ENCODE results near the gene FEM1C.

FEM1C gene

GRCh38 chr5:115522832-115523403 lies 21.7 kb downstream of the FEM1C start (continued):
- TF ChIP-seq ZNF658 (tag by site-specific recombination; IDR thresholded peaks at IDR 0.05), result no peak
- no peak for TF ChIP-seq ZIC2 (tag by site-specific recombination; IDR thresholded peaks at IDR 0.05)
- TF ChIP-seq ZNF366 (tag by site-specific recombination; conservative IDR thresholded peaks at IDR 0.05), result peak; percentile 8; the same call in 1 of the 2 replicates
- no peak for TF ChIP-seq ZNF221 (tag by site-specific recombination; IDR thresholded peaks at IDR 0.05; ENCODE audit: borderline replicate concordance)
- TF ChIP-seq ZNF530 (tag by site-specific recombination; IDR thresholded peaks at IDR 0.05; ENCODE audit: low read depth), result no peak
- peak; percentile 95 for TF ChIP-seq PRDM1 (tag by site-specific recombination; IDR thresholded peaks at IDR 0.05)

- no peak for TF ChIP-seq ZBTB44 (tag by site-specific recombination; IDR thresholded peaks at IDR 0.05)
- no peak for TF ChIP-seq PRDM10 (tag by site-specific recombination; IDR thresholded peaks at IDR 0.05)
- Histone ChIP-seq H3K36me3 (ENCODE audit: control insufficient read depth in 2 of 2, insufficient read depth in 1 of 2, low read length in 2 of 2) (peaks cover 14 to 25% of the 10 kb centered on the region in 2 experiments; a peak in 2 of 3 replicates), H3K9me3 (ENCODE audit: control insufficient read depth, insufficient read depth, low read depth, low read length) (no peaks in the 10 kb centered on the region), H3K4me3 (ENCODE audit: low read depth, low read length) (no peak overlapping the region), H3K4me1 (ENCODE audit: control insufficient read depth, insufficient read depth, low read length) (no peaks in the 10 kb centered on the region), H3K27ac (ENCODE audit: extremely low read depth, low read depth, low read length) (no peak overlapping the region)
- ChIA-PET POLR2A (no interaction called here), CTCF (interaction anchor here (0.6 to 0.9 kb wide), 3 partner anchors 67 to 1013 kb away, joined by 3 to 5 read pairs (median 3); no protein-coding TSS in a partner anchor)
These were observed 24.4 kb downstream of the FEM1C start for GRCh38 chr5:115520191-115520590.

GRCh38 chr5:115516372-115516771 lies 28.2 kb downstream of the FEM1C start:
- Histone ChIP-seq H3K4me1 (ENCODE audit: control insufficient read depth, insufficient read depth, low read length) (no peaks in the 10 kb centered on the region), H3K9me3 (ENCODE audit: control insufficient read depth, insufficient read depth, low read depth, low read length) (no peaks in the 10 kb centered on the region), H3K4me3 (ENCODE audit: low read depth, low read length) (no peak overlapping the region), H3K27ac (ENCODE audit: extremely low read depth, low read depth, low read length) (no peak overlapping the region), H3K36me3 (ENCODE audit: control insufficient read depth in 2 of 2, insufficient read depth in 1 of 2, low read length in 2 of 2) (peaks cover 3 to 5% of the 10 kb centered on the region in 2 experiments; a peak in 2 of 3 replicates)
- CTCF ChIA-PET, result no interaction called here
- TF ChIP-seq ZNF362 (tag by site-specific recombination; IDR thresholded peaks at IDR 0.05) (peak; percentile 78), RBAK (tag by site-specific recombination; IDR thresholded peaks at IDR 0.05) (no peak)
- POLR2A ChIA-PET, result no interaction called here

- Histone ChIP-seq H3K9me3 (ENCODE audit: control insufficient read depth, insufficient read depth, low read depth, low read length) (no peaks in the 10 kb centered on the region), H3K27ac (ENCODE audit: extremely low read depth, low read depth, low read length) (no peak overlapping the region), H3K36me3 (ENCODE audit: control insufficient read depth in 2 of 2, insufficient read depth in 1 of 2, low read length in 2 of 2) (peaks cover 0 to 3% of the 10 kb centered on the region in 2 experiments; a peak in 1 of 3 replicates), H3K4me3 (ENCODE audit: low read depth, low read length) (no peak overlapping the region), H3K4me1 (ENCODE audit: control insufficient read depth, insufficient read depth, low read length) (no peaks in the 10 kb centered on the region)
- TF ChIP-seq OVOL3 (tag by site-specific recombination; IDR thresholded peaks at IDR 0.05), result no peak
- TF ChIP-seq ZNF2 (tag by site-specific recombination; IDR thresholded peaks at IDR 0.05), result no peak
- no peak for TF ChIP-seq ZNF513 (tag by site-specific recombination; IDR thresholded peaks at IDR 0.05)
- TF ChIP-seq ZNF768 (tag by site-specific recombination; IDR thresholded peaks at IDR 0.05), result no peak
- TF ChIP-seq ZNF121 (tag by site-specific recombination; IDR thresholded peaks at IDR 0.05), result no peak
- POLR2A ChIA-PET, result no interaction called here
- CTCF ChIA-PET, result no interaction called here
These were observed 30.4 kb downstream of the FEM1C start for GRCh38 chr5:115514220-115514619.
